Measurements from ENCODE around the gene NR3C2.

The NR3C2 gene

DNA sequence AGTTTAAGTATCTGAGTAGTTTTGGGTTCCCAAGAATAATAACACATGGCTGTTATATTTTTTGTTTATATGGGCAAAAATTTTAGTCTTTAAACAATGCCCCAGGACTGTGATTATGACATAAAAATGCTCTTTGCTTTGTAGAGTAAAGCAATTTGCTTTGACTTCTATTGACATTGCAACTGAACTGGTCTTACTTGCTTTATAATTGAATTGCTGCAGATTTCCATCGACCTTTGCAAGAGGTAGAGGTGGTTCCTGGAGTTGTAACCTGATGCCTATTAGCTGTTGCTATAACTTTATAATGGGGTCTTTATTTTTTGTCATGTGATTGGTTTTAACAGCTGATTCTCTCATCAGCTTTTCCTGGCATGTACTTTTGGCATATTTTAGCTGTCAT, 407.4 kb downstream of the NR3C2 start:
- no peak for DNase-seq

GRCh38 chr4:148030193-148030873, 411.9 kb downstream of the NR3C2 start:
- peak; percentile 34 for DNase-seq

DNA sequence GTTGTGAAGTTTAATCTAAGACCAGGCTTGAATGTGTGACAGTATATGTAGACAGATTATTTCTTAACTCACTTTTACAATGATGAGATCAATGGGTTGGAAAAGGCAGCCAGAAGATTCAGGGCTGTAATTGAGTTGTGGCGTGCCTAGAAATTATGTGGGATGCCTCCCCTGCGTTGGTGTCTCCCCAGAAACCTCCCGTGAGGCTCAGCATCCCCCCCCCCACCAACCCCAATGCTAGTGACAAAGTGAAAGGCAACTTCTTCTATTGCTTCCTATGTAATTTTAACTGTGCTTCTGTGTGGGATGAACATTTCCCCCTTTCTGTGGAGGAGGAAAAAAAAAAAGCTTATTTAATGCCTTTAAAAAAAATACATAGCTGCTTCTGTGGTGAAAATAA, 412.4 kb downstream of the NR3C2 start:
- DNase-seq = no peak
